HepG2 (cell line): Measurements from ENCODE around the gene GABRB3. TPM values are rescaled to one million over a fixed set of nuclear protein-coding genes. Genes with fewer than 3 reads are reported as not detected.

Experiments used
- ATAC-seq: fragments of 200-7000 bp; cut with Tn5 transposase; 3 replicates; pipeline ENCODE4 v1.9.1; 2020; ENCODE audit warnings: mild to moderate bottlenecking, moderate library complexity
- BruUV-seq: library from RNA; stranded (reverse); fragments of 400-500 nt; replicated peaks from 2 replicates; lab custom pipeline; 2021; lab: Mats Ljungman, UMichigan
- CTCF ChIA-PET: fragments of 300-600 bp; formaldehyde crosslinking; extraction: SDS; loops from one replicate; lab custom pipeline; 2021; ENCODE audit warnings: low total read pairs, inconsistent platforms, low intra/inter-chr PET ratio; lab: Yijun Ruan, JAX
- POLR2A ChIA-PET: fragments of 350-600 bp; sonication (Branson Sonifier 250); formaldehyde crosslinking; loops from one replicate; lab custom pipeline; 2020; ENCODE audit warnings: antibody characterized with exemption, inconsistent platforms; lab: Yijun Ruan, JAX
- DNase-seq: peaks from one replicate; pipeline ENCODE4 v3.0.0-alpha.2; 2015; ENCODE audit warnings: low spot score
- FAIRE-seq: peaks from 3 replicates; lab custom pipeline; 2011; peaks lifted over from hg19 to GRCh38; lab: Jason Lieb, UNC
- H2AFZ ChIP-seq: one replicate; pipeline ENCODE4 v1.6.1; 2011; ENCODE audit warnings: low read length, inconsistent platforms
- H3K27ac ChIP-seq: fragments of 300-600 bp; 3 replicates; pipeline ENCODE4 v1.8.0; 2011; ENCODE audit warnings: mixed run types, mild to moderate bottlenecking, mixed read lengths, low read length, inconsistent platforms; ENCODE audit not compliant: insufficient read depth; ENCODE audit errors: extremely low read length
- H3K27me3 ChIP-seq, 2 experiments: fragments of 200-600 bp in 1 of 2; 2 replicates in 1 of 2; 3 replicates in 1 of 2; pipeline versions ENCODE4 v1.6.0 to v1.8.0; 2011; ENCODE audit warnings: low read length in 2 of 2, mild to moderate bottlenecking in 2 of 2, moderate library complexity in 2 of 2, inconsistent platforms in 1 of 2; ENCODE audit not compliant: insufficient read depth in 2 of 2, control insufficient read depth in 1 of 2
- H3K36me3 ChIP-seq, 2 experiments: fragments of 200-600 bp in 1 of 2; replicated peaks in 1 of 2; 2 replicates in 1 of 2; 3 replicates in 1 of 2; pipeline versions ENCODE4 v1.5.1 to v1.8.0; 2011; ENCODE audit warnings: low read length in 2 of 2, inconsistent platforms in 1 of 2; ENCODE audit not compliant: insufficient read depth in 2 of 2, control insufficient read depth in 1 of 2
- H3K4me1 ChIP-seq: 2 replicates; pipeline ENCODE4 v1.5.1; 2012; ENCODE audit warnings: low read length, inconsistent platforms; ENCODE audit not compliant: insufficient read depth
- H3K4me2 ChIP-seq: 2 replicates; pipeline ENCODE4 v1.6.0; 2011; ENCODE audit warnings: low read depth, low read length, inconsistent platforms
- H3K4me3 ChIP-seq, 3 experiments: fragments of 200-600 bp in 1 of 3; sonication (generic), shearing (Covaris generic) in 1 of 3; replicated peaks in 1 of 3; 2 replicates each; pipeline ENCODE4 v1.5.1; 2011 to 2016; ENCODE audit warnings: low read length in 3 of 3, inconsistent platforms in 2 of 3, low read depth in 2 of 3, mild to moderate bottlenecking in 2 of 3, control low read depth in 1 of 3, mixed read lengths in 1 of 3; ENCODE audit not compliant: insufficient read depth in 1 of 3
- H3K79me2 ChIP-seq: one replicate; pipeline ENCODE4 v1.6.1; 2011; ENCODE audit warnings: low read length, inconsistent platforms; ENCODE audit not compliant: insufficient read depth
- H3K9ac ChIP-seq: 2 replicates; pipeline ENCODE4 v1.6.0; 2011; ENCODE audit warnings: mild to moderate bottlenecking, low read depth, low read length, inconsistent platforms; ENCODE audit not compliant: insufficient read depth
- H3K9me3 ChIP-seq: 2 replicates; pipeline ENCODE4 v1.5.1; 2012; ENCODE audit warnings: mild to moderate bottlenecking, low read length
- H4K20me1 ChIP-seq: 2 replicates; pipeline ENCODE4 v1.6.0; 2011; ENCODE audit warnings: inconsistent platforms, mild to moderate bottlenecking, low read length, moderate library complexity; ENCODE audit not compliant: insufficient read depth
- MNT ChIP-seq: fragments of 450-650 bp; IDR thresholded peaks from 2 replicates; pipeline ENCODE4 v1.6.1; 2016
- RCOR2 ChIP-seq: IDR thresholded peaks from 2 replicates; pipeline ENCODE4 v1.6.1; 2016; ENCODE audit warnings: missing biosample characterization, missing genetic modification reagents
- ZNF207 ChIP-seq: fragments of 450-650 bp; IDR thresholded peaks from 2 replicates; pipeline ENCODE4 v1.6.1; 2016; ENCODE audit warnings: antibody characterized with exemption, borderline replicate concordance
- ZNF230 ChIP-seq: sonication (generic); formaldehyde crosslinking; IDR thresholded peaks from 2 replicates; pipeline ENCODE4 v1.4.0; 2020; ENCODE audit warnings: mild to moderate bottlenecking, missing genetic modification reagents
- ZNF468 ChIP-seq: sonication (generic); formaldehyde crosslinking; IDR thresholded peaks from 2 replicates; pipeline ENCODE4 v1.8.0; 2022; ENCODE audit warnings: mild to moderate bottlenecking, moderate library complexity, missing genetic modification reagents
- ZSCAN30 ChIP-seq: sonication (generic); formaldehyde crosslinking; IDR thresholded peaks from 2 replicates; pipeline ENCODE4 v1.5.0; 2020; ENCODE audit warnings: mild to moderate bottlenecking, missing genetic modification reagents
- WGBS: methylation state at CpG from one replicate; pipeline ENCODE4 v1.1.6; 2017; ENCODE audit warnings: low lambda C conversion rate; 5-methylcytosine and 5-hydroxymethylcytosine counted together
- in situ Hi-C: cut with HindIII; loops from 2 replicates; pipeline ENCODE4 v1.10.0; 2017; ENCODE audit warnings: low pct_unique_long_range_greater_than_20kb; ENCODE audit not compliant: extremely low pct_ligation_motif_present
- intact Hi-C: fragments of 100-400 bp; cut with micrococcal nuclease; formaldehyde crosslinking; loops from one replicate; pipeline ENCODE4 v1.10.0; 2022; ENCODE audit not compliant: unreplicated experiment
- polyA plus RNA-seq, 8 experiments: library from polyadenylated mRNA; depleted of rRNA in 3 of 8; stranded (reverse) in 7 of 8; unstranded in 1 of 8; fragments of >200 nt; fragmentation: Illumina TruSeq in 4 of 8; extraction: Trizol in 4 of 8; gene quantifications; 2 replicates each; pipeline versions ENCODE4 v1.2.1 to v1.2.3, GENCODE V29; 2011 to 2016; ENCODE audit warnings: low read depth in 4 of 8, missing spikeins in 1 of 8, mixed read lengths in 1 of 8; ENCODE audit not compliant: insufficient read depth in 1 of 8
- total RNA-seq, 5 experiments: library from RNA; depleted of rRNA; stranded (reverse); fragments of >200 nt; fragmentation: Illumina TruSeq; extraction: Trizol; gene quantifications; 2 replicates each; pipeline ENCODE4 v1.2.3, GENCODE V29; 2016; ENCODE audit warnings: low read depth in 1 of 5

Gene GABRB3
- total and polyA plus RNA-seq, 2 of the 13 experiments (the other 11 are each of a cell fraction or from before 2014, with no cell fraction given): not detected

GRCh38 chr15:26804063-26804804 is 31.4 kb upstream of the GABRB3 start (continued):
- peak; percentile 97 for TF ChIP-seq MNT

- ChIA-PET CTCF (no interaction called here), POLR2A (no interaction called here)
- H3K9me3 ChIP-seq: peaks cover 16% of the 10 kb centered on the region; the same call in 1 of the 2 replicates
- H3K79me2 ChIP-seq: no peaks in the 10 kb centered on the region
- DNase-seq (no peak), FAIRE-seq (no peak), ATAC-seq (no peak)
- no peaks in the 10 kb centered on the region for H3K36me3 ChIP-seq
- 48% methylated on average over 7 of the region's 8 CpGs for WGBS
- intact Hi-C loops (no loop called here), in situ Hi-C loops (no loop called here)
- H2AFZ ChIP-seq: no peak overlapping the region
- no peak overlapping the region for H3K27ac ChIP-seq
- H3K4me1 ChIP-seq: no peaks in the 10 kb centered on the region
- H3K4me2 ChIP-seq: no peak overlapping the region
- TF ChIP-seq ZNF230: no peak
- no peak for TF ChIP-seq ZNF207
- TF ChIP-seq ZNF468 (CRISPR knock-in tag): no peak
- no TSS peak for BruUV-seq
- H3K9ac ChIP-seq: no peak overlapping the region
- no peaks in the 10 kb centered on the region for H4K20me1 ChIP-seq
- no peak overlapping the region for H3K4me3 ChIP-seq
- no peaks in the 10 kb centered on the region for H3K27me3 ChIP-seq
Measured at GRCh38 chr15:26790118-26790517, 17.3 kb upstream of the GABRB3 start.

- Histone ChIP-seq H3K4me3 (no peak overlapping the region), H3K9me3 (no peaks in the 10 kb centered on the region; the same call in 1 of the 2 replicates), H3K4me2 (no peak overlapping the region), H3K27ac (no peak overlapping the region), H3K9ac (no peak overlapping the region), H3K79me2 (no peaks in the 10 kb centered on the region), H2AFZ (no peak overlapping the region), H3K4me1 (no peaks in the 10 kb centered on the region), H3K36me3 (no peaks in the 10 kb centered on the region), H3K27me3 (no peaks in the 10 kb centered on the region), H4K20me1 (no peaks in the 10 kb centered on the region)
- WGBS: 14% methylated on average over 5 of the region's 24 CpGs
- BruUV-seq: no TSS peak
- ATAC-seq (no peak), DNase-seq (no peak), FAIRE-seq (no peak)
- TF ChIP-seq RCOR2: no peak
- no peak for TF ChIP-seq ZSCAN30 (CRISPR knock-in tag)
- CTCF ChIA-PET: no interaction called here
- in situ Hi-C loops (no loop called here), intact Hi-C loops (no loop called here)
- POLR2A ChIA-PET: no interaction called here
Measured at GRCh38 chr15:26781816-26782215, 8.9 kb upstream of the GABRB3 start.
